ENCODE data around the gene LSAMP.

- TF ChIP-seq, protein P1, sequence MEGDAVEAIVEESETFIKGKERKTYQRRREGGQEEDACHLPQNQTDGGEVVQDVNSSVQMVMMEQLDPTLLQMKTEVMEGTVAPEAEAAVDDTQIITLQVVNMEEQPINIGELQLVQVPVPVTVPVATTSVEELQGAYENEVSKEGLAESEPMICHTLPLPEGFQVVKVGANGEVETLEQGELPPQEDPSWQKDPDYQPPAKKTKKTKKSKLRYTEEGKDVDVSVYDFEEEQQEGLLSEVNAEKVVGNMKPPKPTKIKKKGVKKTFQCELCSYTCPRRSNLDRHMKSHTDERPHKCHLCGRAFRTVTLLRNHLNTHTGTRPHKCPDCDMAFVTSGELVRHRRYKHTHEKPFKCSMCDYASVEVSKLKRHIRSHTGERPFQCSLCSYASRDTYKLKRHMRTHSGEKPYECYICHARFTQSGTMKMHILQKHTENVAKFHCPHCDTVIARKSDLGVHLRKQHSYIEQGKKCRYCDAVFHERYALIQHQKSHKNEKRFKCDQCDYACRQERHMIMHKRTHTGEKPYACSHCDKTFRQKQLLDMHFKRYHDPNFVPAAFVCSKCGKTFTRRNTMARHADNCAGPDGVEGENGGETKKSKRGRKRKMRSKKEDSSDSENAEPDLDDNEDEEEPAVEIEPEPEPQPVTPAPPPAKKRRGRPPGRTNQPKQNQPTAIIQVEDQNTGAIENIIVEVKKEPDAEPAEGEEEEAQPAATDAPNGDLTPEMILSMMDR (IDR thresholded peaks at IDR 0.05; ENCODE audit: control extremely low read depth in 1 of 3, insufficient read depth in 1 of 3, low read depth in 1 of 3, low read length in 3 of 3) = no peak
- TF ChIP-seq EZH2 (IDR thresholded peaks at IDR 0.05; ENCODE audit: low read depth, low read length, severe bottlenecking) (no peak), MAX (IDR thresholded peaks at IDR 0.05) (no peak), YY1 (IDR thresholded peaks at IDR 0.05; ENCODE audit: low read depth, low read length) (no peak), POLR2A (IDR thresholded peaks at IDR 0.05; ENCODE audit: control extremely low read depth in 1 of 2, low read depth in 2 of 2, low read length in 2 of 2) (no peak), SIN3A (conservative IDR thresholded peaks at IDR 0.05 in 1 of 2, IDR thresholded peaks at IDR 0.05 in 1 of 2; ENCODE audit: low read depth in 1 of 2, low read length in 2 of 2) (no peak), NRF1 (IDR thresholded peaks at IDR 0.05; ENCODE audit: low read depth, low read length) (no peak), TAF1 (IDR thresholded peaks at IDR 0.05; ENCODE audit: low read depth, low read length) (no peak), POLR2AphosphoS5 (IDR thresholded peaks at IDR 0.05; ENCODE audit: low read depth, low read length) (no peak), TCF12 (IDR thresholded peaks at IDR 0.05; ENCODE audit: low read depth, low read length) (no peak), SIX5 (IDR thresholded peaks at IDR 0.05; ENCODE audit: low read depth, low read length) (no peak), ATF2 (IDR thresholded peaks at IDR 0.05; ENCODE audit: low read length) (no peak), CREB1 (IDR thresholded peaks at IDR 0.05) (no peak), FOSL1 (IDR thresholded peaks at IDR 0.05; ENCODE audit: insufficient read depth, low read depth, low read length) (no peak)
Measured at GRCh38 chr3:115960799-115961198, 484.5 kb downstream of the LSAMP start.

Measured in H1 (cell line).